NCI-H146 treated with DMSO at 0.1 percent for 48 hours (cell line): ENCODE measurements around the gene SORBS1.

ENCODE experiments used
- DNase-seq: peaks from one replicate; lab custom pipeline; 2025; ENCODE audit not compliant: unreplicated experiment; lab: John Stamatoyannopoulos, UW

Gene SORBS1

DNA sequence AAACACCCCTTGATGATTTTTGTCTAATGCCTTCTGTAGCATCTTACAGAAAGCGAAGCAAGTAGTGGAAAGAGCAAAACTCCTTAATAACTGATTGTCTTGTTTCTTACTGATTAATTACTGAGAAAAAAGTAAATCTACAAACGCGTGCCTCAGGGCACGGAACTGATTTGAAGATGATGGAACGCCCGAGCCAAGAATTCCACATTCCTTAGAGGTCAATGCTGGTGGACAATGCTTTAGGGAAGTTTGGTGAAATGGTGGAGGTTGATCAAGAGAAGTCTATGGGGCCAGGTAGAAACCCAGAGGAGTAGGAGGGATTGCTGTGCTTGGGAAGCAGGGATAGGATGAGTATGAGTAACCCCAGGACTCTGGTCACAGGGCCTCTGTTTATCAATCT, 5.0 kb upstream of the SORBS1 start:
- no peak for DNase-seq

DNA sequence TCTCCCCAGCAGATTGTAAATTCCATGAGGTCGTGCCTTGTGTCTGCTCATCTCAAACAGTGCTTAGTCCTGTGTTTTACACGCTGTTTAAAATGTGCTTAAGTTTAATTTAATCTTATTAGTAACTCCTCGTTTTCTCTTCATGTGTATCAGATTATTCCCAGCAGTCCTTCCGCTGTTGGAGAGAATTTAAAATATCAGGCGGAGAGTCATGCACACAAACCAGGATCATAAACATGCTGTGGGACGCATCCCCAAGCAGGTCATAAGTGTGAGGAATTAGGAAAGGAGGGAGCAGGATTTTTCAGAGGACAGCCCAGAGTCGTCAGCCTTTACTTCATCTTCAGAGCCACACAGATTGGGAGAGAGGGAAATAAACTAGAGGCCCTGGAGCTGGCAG, 4.2 kb upstream of the SORBS1 start:
- no peak for DNase-seq

DNA sequence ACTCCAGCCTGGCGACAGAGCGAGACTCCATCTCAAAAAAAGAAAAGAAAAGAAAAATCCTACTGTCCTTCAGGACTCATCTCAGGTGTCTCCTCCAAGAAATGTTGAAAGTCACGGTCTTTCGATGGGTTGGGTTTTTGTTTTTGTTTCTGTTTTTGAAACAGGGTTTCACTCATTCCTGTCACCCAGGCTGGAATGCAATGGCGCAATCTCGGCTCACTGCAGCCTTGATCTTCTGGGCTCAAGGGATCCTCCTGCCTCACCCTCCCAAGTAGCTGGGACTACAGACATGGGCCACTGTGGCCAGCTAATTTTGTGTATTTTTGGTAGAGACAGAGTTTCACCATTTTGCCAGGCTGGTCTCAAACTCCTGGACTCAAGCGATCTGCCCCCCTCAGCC, 3.1 kb upstream of the SORBS1 start:
- no peak for DNase-seq

DNA sequence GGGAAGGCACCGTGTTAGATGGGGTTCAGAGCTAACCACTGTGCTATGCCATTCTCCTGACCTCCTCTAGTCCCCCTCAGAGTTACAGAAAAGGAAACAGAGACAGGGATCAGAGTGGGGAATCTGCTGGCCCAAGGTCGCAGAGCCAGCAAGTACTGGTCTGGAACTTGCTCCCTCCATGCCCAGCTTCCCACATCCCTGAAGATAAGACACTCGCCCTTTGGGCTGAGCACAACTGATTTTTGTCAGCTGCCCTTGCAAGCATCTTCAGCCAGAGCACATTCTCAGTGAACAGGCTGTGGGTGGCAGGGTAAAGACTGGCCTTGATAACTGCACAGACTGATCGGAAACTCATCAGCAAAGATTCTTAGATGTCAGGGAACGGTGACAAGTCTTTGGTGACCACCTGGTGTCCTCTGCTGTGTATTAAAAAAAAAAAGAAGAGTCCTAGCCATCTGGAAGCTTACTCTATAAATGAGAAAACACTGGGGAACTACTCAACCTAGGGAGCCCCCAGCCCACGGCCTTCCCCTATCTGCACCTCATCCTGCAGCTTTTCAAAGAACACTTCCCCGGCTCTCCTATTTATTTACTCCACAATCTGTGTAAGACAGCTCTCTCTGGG, 1.3 kb upstream of the SORBS1 start:
- no peak for DNase-seq

DNA sequence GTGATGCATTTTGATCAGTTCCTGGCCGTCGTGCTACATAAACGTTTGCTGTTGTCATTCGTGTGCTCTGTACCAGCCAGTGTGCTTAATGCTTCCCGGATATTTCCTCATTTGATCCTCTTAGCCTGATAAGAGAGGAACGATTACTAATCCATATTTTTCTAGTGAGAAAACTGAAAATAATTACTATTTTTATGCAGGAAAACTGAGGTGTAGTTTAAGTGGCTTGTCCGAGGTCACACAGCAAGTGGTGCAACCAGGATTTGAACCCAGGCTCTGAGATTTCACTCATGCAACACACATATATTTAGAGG, 650 bp upstream of the SORBS1 start:
- no peak for DNase-seq

DNA sequence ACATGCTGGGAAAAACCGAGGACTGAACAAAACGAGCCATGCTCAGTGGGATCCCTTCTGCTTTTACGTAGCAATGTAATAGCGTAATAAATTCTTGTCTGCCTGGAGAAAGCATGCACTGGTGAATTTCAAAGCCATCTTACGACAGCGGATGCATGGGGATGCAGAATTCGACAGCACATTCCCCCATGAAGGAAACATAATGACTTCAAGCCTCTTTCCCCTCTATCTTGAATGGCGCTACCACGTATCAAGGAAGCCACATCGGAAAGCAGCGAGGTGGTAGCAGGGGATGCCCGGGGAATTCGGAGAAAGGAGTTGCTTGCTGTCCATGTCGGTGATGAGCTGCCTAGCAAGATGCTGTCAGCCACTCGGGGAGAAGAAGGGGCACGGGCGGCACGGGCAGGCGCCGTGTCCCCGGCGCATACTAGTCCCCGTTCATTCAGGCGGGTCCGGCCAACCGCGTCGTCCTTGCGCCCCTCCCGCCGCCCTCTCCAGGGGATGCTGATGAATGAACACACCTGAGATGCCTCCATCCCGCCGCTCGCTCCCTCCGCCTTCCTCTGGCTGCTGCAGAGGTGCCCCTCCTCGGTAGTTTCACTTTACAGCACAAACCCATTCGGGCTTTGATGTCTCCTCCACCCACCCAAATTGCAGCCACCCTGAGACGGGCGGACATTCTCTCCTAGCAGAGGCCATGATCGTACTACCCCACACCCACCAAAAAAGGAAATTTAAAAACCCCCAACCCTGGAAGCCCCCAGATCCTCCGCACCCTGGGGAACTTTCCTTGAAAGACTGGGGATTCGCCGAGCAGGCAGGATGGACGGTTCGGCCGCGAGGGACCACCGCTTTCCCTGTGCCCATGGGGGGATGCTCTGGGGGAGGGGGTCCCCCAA, 644 bp downstream of the SORBS1 start:
- peak; percentile 32 for DNase-seq

DNA sequence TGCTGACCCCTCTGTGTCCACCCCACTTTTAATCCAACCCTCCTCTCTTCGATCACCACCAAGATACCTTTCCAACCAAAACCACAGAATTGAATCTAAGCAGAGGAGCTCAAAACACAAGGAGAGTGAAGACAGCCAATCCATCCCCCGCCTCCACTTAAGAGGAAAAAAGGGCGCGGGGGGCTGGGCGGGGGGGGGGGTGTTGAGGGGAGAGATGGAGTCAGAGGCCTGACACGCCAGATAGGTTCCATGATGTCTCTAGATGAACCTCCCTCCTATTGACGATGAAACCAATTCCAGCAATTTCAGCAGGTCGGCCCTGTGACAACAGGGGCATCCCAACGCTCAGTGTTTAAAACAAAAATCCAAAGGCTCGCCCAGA, 1.3 kb downstream of the SORBS1 start:
- DNase-seq, result no peak

DNA sequence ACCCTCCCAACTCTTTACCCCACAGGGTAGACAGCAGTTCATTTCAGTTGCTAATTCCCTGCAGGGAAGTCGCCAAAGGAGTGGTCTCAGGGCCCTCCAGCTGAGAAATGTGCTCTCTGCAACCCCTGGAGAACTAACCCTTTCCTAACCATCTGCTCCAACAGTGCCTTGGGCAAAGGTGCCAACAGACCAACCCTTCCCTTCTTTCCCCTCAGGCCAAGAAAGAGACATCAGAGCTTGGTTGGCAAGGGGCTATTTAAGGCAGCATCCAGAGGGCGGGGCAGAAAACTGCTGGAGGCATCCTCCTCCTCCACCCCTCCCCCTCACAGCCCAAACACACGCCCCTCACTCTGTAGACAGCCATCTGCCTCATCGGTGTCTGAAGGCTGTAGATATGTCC, 1.7 kb downstream of the SORBS1 start:
- no peak for DNase-seq

DNA sequence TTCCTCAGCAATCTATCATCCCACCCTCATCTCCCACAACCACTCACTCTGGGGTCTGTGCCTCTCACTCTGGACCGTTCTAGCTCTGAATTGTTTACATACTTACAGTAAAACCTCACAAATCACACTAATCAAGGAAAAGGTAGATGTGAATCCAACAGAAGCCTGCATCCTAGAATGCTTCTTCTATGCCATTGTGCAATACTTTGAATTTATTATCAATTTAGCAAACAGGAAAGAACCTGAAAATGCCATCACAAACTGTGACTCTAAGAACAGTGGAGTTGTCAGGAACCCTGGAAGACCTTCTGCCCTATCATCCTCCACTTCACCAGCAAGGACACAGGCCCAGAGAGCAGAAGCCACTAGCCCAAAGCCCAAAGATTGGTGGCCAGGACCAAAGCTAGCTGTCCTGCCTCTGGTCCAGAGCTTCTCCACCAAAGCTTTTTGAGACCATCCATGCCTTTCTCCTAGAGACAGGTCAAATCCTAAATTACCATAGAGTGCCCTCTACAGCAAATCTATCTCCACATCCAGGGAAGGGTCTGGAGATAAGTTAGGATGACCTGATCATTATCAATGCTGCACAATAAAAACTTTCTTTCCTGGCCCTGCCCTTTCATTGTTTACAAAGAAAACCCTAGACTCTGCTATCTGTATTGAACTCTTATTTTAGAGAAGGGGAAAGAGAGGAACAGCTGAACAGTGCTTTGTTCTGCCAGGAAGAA, 2.4 kb downstream of the SORBS1 start:
- no peak for DNase-seq

DNA sequence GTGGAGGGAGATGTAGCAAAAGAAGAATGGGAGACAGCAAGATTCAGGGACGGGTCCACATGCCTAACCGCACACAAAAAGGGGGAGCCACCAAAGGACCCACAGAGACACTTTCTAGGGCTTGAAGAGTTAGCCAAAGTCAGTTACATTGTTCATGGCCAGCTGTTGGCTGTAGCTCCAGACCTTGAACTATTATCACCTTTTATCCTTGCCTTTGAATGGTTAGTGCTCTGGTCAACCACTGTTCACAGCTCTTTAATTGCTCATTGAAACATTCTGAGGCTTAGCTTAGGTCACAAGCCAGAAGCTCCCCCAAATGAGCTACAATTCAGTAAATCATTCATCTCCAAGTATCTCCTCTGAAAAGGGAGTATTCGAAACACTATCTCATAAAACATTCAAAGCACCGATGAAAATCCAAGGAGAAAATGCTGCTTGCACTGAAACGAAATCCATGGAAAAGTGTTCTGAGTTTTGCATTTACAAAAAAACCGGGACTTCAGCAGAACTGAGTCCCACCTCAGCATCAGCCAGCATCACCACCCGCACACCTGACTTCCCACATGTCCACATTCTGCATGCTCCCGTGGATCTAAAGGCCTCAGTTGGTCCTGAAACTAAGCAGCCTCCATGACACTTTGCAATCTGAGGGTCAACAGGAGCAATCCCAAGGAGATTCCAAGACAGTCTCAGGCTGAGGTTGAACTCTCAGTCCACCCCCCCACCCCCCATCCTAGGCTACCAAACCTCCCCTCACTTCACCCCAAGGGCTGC, 4.0 kb downstream of the SORBS1 start:
- DNase-seq, result no peak

DNA sequence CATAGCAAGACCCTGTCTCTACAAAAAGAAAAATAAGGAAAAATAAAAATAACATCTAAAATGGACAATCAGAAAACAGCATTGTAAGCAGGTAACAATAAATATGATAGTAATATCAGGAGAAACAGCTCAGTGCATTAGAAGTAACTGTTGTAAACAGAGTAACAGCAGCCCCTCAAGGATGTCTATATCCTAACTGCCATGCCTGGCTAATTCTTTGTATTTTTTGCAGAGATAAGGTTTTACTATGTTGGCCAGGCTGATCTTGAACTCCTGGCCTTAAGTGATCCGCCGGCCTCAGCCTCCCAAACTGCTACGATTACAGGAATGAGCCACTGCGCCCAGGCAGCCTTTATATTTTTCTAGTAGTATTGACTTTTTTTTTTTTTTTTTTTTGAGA, 7.5 kb downstream of the SORBS1 start:
- DNase-seq, result no peak

DNA sequence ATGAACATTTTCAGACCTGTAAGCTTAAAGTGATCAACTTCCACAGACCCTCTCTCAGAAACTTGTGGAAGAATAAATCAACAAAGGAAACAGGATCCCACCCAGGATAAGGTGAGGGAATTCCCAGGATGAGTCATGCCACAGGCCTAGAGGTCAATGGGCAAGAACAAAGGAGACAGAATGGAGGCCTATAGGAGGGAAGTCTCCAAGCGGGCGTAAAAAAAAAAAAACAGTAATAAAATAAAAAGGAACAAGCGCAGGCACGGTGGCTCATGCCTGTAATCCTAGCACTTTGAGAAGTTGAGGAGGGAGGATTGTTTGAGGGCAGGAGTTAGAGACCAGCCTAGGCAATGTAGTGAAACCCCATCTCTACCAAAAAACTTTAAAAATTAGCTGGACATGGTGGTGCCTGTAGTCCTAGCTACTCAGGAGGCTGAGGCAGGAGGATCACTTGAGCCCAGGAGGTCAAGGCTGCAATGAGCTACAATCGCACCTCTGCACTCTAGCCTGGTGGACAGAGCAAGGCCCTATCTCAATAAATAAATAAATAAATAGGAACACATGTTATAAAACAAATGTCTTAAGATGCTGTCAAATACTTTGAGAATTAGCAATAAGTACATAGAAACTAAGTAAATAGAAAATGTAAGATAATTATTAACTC, 8.4 kb downstream of the SORBS1 start:
- DNase-seq, result no peak

DNA sequence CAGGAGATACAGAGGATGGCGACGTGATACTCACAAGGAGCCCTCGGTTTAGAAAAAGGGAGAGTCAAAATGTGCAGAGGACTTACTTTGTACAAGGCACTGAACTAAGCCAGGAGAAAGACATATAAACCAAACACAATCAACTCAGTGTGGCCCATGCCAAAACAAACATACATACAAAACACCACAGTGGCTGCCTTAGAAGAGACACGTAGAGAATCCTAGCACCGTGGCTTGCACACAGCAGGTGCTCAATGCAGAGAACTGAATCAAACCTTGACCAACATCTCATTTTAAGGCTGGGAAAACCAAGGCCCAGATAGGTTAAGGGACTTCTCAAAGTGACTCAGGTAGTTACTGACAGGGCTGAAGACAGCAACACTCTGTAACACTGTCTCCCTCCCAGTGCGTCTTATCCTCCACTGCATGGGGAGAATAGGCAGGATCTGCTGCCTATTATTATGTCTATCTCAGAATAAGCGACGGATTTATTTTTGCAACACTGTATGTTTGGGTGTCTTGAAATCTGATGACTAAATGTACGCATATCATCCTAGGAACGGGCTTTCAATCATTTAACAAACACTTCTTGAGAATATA, 11.0 kb downstream of the SORBS1 start:
- DNase-seq, result no peak

DNA sequence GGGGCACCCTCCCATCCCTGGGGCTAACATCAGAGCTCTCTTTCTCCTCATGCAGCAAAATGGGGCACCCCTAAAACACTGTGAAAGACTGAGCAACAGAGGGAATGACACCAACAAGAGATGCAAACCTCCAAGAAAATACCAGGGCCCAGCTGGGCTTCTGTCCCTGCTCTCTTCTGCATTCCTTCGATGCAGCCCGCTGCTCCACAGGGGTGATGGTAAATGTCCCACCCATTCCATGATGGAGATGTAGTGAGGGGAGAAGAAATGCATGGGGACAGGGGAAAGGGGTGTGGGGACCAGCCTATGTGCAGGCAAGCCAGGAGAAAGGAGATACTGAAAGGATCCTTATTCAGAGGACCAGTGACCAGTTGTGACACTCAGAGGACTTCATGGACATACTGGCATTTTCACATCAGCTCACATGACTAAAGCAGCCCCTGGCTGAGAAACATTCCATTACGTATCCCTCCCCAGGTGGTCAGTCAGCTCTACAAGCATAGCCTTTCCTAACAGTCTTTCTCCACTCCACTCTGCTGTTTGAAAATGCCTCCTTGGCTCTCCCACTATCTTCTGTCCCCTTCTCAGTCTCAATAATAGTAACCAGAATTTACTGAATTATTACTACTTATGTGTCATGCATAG, 13.3 kb downstream of the SORBS1 start:
- no peak for DNase-seq

DNA sequence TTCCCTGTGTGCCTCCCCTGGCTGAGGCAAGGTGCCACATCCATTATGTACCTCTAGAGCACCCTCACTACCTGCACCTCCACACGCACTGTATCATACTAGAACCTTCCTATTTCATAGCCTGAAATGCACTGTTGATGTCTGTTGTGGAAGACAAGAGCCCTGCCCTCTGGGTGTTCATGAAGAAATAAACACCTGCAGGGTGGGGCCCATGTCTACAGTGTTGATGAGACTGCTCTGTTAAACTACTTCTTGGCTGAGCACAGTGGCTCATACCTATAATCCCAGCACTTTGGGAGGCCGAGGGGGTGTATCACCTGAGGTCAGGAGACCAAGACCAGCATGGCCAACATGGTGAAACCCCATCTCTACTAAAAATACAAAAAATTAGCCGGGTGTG, 14.0 kb downstream of the SORBS1 start:
- DNase-seq, result no peak

DNA sequence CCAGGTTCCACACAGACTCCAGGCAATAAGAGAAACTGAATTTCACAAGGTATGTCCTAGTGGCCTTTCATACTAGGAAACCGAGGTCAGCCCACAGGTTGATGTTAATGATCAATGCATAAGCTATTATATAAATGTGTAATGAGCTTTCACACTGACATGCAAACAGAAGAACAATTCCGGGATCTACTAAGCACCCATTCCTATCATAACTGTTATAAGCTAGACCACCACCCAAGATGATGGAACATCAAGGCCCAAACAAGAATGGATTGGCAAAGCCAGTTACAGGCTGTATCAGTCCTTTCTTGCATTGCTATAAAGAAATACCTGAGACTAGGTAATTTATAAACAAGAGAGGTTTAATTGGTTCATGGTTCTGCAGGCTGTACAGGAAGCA, 15.2 kb downstream of the SORBS1 start:
- DNase-seq, result no peak

DNA sequence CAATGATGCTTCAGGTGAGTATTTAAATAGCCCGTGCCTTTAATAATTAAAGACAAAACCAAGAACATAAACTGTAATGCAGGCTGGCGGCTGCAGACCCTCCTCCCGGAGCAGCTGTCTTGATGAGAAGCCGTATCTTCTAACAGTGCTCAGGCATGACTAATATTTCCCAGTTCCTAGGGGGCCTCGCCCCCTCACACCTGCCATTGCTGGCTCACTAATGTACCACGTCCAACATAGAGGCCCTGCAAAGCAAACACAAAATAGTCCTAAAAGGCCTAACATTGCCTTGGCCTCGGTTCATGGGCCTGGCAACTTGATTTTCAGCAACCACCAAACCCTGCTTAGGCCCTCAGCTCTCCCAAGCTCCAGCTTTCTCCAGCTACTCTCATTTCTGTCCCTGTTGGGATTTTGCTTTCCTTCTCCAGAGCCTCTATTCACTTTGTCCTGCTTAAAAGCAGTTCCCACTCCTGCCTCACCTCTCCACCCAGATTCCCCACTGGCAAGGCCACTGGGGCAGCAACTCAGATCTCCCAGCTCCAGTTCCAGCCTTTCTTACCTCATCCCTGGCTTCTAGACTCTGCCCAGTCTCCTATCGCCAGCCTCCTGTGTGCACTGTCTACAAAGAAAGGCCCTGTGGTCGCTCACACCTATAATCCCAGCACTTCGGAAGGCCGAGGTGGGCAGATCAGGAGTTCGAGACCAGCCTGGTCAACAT, 16.2 kb downstream of the SORBS1 start:
- no peak for DNase-seq

DNA sequence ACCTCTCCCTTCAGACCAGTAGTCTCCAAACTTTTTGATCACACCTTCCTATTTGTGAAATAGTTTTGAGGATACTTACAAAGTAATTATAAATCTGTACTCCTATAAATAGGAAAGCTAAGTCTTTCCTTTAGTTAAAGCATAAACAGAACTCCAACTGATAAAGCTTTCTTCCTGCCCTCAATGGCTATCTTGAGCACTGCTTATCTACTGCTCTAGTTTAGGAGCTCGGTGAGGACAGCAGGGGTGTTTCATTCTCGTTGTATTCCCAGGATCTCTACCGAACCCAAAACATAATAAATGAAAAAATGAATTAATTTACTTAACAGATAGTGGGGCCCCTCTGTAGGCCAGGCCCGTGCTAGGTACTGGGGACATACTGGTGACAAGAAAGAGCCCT, 17.7 kb downstream of the SORBS1 start:
- no peak for DNase-seq

DNA sequence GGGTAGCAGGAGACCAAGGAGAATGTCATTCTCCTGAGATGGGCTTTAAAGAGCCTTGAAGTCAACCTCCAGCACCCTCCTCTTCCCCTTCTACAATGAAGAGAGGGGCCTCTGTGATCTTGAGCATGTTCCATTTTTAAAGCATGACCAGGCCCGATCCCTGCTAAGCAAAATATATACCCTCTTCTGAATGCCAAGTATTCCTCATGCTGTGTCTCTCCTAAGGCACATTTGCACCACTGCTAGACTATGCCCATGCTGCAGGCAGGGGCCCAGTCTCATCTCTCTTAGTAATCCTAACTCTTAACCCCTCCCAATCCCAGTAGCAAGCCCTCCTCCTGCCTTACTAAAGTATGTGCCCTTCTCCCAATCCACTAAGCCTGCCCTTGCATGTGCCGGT, 18.4 kb downstream of the SORBS1 start:
- DNase-seq, result no peak
